LNCaP clone FGC (cell line): ENCODE measurements around the gene PLVAP.

ENCODE experiments used
- DNase-seq: peaks from one replicate; pipeline ENCODE4 v3.0.0-alpha.2; 2011; ENCODE audit warnings: low read depth
- H3K4me3 ChIP-seq: 2 replicates; pipeline ENCODE4 v1.5.1; 2011; ENCODE audit warnings: mild to moderate bottlenecking, low read depth, low read length, control low read depth
- TF ChIP-seq, protein P1 (sequence below): IDR thresholded peaks from 2 replicates; pipeline ENCODE4 v1.5.1; 2012; ENCODE audit warnings: mild to moderate bottlenecking; ENCODE audit not compliant: control insufficient read depth, insufficient read depth; ENCODE audit errors: extremely low read depth

PLVAP gene

DNA sequence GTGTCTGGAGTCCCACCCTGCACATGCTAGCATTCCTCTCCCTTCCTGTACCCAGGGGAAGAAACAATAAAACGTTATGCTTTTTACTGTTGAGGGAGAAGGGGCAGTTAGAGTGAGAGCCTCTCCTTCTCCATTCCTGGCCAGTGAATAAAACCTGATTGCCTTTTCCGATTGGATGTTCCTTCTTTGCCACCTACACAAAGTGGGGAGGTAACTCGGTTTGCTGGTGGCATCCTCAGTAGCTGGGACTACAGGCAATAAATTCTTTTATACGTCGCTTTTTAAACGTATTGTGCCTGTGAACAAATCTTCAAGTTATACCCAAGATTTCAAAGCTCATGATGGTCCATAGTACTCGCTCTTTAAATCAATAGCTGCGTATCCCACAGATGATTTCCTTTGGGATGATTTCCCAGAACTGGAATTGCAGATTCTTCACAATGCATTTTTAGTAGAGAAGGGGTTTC lies 42.0 kb upstream of the PLVAP start:
- DNase-seq: no peak
- peak overlapping the region; percentile 81 for H3K4me3 ChIP-seq
- TF ChIP-seq, protein P1, sequence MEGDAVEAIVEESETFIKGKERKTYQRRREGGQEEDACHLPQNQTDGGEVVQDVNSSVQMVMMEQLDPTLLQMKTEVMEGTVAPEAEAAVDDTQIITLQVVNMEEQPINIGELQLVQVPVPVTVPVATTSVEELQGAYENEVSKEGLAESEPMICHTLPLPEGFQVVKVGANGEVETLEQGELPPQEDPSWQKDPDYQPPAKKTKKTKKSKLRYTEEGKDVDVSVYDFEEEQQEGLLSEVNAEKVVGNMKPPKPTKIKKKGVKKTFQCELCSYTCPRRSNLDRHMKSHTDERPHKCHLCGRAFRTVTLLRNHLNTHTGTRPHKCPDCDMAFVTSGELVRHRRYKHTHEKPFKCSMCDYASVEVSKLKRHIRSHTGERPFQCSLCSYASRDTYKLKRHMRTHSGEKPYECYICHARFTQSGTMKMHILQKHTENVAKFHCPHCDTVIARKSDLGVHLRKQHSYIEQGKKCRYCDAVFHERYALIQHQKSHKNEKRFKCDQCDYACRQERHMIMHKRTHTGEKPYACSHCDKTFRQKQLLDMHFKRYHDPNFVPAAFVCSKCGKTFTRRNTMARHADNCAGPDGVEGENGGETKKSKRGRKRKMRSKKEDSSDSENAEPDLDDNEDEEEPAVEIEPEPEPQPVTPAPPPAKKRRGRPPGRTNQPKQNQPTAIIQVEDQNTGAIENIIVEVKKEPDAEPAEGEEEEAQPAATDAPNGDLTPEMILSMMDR: no peak

DNA sequence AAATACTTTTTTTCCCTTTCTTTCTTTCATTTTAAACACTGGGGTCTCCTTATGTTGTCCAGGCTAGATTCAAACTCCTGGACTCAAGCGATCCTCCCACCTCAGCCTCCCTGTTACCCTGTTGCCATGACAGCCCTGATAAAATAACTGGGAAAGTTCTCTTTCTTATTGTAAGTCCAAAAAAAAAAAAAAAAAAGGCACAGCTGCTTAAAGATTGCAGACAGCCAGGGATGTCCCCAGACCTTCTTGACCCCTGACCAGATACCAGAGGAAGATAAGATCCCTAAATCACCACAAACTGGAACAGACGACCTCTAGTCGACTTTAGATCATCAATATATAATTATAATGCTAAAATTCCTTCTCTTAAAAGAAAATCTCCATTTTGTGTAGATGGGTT lies 41.6 kb upstream of the PLVAP start:
- no peak for DNase-seq
- TF ChIP-seq, protein P1: no peak
- peak overlapping the region; percentile 81 for H3K4me3 ChIP-seq

DNA sequence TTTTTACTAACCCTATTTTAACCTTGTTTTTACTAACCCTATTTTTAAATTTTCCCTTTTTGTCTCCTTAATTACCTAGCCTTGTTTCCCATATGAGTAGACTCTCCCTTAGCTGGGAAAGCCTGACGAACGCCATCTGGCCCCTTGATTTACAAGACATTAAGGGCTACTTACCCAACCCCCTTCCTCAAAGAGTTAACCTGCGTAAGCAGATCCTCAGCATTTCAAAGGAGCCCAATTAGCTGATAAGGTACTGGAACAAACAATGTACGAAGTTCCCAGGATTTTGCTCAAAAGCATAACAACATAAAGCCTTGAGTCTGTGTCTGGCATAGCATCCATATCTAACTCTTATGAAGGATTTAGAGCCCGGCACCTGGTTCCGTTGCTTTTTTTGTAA lies 38.0 kb upstream of the PLVAP start:
- DNase-seq: no peak
- no peak overlapping the region for H3K4me3 ChIP-seq
- TF ChIP-seq, protein P1: no peak

DNA sequence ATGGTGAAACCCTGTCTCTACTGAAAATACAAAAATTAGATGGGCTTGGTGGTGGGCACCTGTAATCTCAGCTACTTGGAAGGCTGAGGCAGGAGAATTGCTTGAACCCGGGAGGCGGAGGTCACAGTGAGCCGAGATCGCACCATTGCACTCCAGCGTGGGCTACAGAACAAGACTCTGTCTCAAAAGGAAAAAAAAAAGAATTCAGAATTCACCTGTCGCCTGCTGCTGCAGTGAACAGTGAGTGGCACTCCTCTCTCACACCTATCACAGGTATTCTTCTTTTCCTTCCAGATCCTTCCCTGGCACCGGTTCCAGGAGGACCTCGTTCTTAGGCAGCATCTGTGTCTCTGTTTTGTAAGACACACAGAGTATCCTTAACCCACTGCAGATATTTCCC lies 37.0 kb upstream of the PLVAP start:
- TF ChIP-seq, protein P1: no peak
- DNase-seq: no peak
- no peak overlapping the region for H3K4me3 ChIP-seq

DNA sequence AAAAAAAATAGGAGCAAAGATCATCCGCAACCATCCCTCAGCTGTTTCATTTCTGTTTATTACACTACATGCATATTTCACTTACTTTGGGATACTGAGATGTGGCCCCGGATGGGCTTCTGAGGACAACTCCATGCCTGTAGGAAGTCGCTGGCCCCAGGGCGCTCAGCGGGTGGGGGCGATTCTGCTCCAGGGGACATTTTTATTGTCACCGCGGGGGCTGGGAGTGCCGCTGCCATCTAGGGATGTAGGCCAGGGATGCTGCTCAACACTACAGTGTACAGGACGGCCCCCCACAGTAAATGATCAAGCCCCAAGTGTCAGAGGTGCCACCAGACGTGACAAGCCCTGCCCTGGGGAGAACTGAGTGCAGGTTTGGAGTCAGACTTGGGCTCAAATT lies 34.7 kb upstream of the PLVAP start:
- DNase-seq: no peak
- TF ChIP-seq, protein P1: no peak
- no peak overlapping the region for H3K4me3 ChIP-seq

DNA sequence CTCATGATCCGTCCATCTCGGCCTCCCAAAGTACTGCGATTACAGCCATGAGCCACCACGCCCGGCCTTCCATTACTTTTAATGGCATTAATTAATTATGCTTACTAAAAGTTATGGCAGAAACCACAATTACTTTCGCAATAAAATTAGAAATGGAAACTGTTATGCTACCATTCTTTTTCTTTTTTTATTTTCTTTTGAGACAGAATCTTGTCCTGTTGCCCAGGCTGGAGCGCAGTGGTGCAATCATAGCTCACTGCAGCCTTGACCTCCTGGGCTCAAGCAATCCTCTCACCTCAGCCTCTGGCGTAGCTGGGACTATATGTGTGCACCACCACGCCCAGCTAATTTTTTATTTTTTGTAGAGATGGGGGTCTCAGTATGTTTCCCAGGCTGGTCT lies 32.8 kb upstream of the PLVAP start:
- TF ChIP-seq, protein P1: no peak
- no peak for DNase-seq
- H3K4me3 ChIP-seq: no peak overlapping the region

DNA sequence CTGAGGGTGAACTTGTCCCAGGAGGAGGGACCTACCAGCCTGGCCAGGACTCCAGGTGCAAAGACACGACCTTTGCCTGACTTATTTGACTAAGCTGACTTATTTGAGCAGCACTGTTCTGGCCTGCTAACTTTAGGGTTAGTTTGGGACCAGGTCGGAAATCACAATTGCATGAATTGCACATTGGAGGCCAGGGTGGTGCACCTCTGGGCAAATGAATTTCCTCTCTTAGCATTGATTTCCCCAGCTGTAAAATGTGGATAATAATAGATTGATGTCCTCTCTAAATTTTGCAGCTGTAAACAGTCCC lies 29.7 kb upstream of the PLVAP start:
- DNase-seq: no peak
- H3K4me3 ChIP-seq: no peak overlapping the region
- TF ChIP-seq, protein P1: no peak
